ENCODE measurements around the gene SCN9A. TPM values are rescaled to one million over a fixed set of nuclear protein-coding genes. Genes with fewer than 3 reads are reported as not detected.
"Not testable (repeated sequence)": the region's sequence is repeated elsewhere in the genome, so short reads cannot be mapped to it uniquely, and the experiment has no call there.

Gene SCN9A
- total RNA-seq, 2 donors from 2014 or later, result 0.10 TPM; not detected in 1

DNA sequence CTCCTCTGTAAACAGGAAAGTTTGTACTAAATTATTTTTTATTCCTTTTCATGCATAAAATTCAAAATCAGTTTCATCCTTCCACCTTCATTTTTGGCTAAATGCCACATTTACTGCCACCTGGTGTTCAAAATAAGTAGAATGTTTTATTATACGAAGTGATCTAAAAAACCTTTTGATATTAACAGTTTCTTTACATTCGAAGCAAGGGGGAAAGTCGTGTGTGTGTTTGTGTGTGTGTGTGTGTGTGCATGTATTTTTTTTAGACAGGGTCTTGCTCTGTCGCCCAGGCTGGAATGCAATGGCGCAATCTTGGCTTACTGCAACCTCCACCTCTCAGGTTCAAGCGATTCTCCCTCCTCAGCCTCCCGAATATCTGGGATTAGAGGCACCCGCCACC lies 9.0 kb upstream of the SCN9A start:
- H3K27ac Mint-ChIP-seq, result no peak overlapping the region
- ATAC-seq, result no peak
- no peaks in the 10 kb centered on the region for H3K36me3 Mint-ChIP-seq
- H3K9me3 Mint-ChIP-seq, result no peaks in the 10 kb centered on the region
- no peak for DNase-seq (ENCODE audit: low spot score in 2 of 2)

DNA sequence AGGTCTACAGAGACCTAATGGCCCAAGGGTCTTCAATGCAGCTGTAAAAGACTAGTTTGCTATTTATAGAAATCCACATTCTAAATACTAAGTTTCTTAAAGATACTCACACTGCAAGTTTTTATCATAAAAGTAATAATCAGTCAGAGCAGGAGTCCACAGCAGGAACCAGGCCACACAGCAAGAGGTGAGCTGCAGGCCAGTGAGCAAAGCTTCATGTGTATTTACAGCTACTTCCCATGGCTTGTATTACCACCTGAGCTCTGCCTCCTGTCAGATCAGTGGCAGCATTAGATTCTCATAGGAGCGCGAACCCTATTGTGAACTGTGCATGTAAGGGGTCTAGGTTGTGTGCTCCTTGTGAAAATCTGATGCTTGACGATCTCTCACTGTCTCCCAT lies 6.7 kb upstream of the SCN9A start:
- Mint-ChIP-seq H3K27ac (no peak overlapping the region), H3K9me3 (no peaks in the 10 kb centered on the region), H3K36me3 (no peaks in the 10 kb centered on the region)
- ATAC-seq, result no peak
- no peak for DNase-seq (ENCODE audit: low spot score in 2 of 2)

DNA sequence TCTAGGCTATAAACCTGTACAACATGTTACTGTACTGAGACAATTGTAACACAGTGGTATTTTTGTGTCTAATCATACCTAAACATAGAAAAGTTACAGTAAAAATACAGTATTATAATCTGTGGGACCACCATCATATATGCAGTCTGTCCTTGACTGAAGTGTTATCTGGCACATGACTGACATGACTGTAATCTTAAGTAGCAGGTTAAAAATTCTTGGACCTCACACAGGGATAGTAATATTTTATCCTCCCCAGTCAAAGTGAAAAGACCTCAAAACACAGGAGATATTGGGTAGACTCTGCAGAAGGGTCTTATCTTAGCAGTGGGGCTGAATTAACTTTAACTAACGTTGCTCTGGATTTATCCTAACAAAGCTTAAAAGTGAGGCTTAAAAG lies 4.9 kb upstream of the SCN9A start:
- ATAC-seq (no peak), DNase-seq (ENCODE audit: low spot score in 2 of 2) (no peak)
- Mint-ChIP-seq H3K27ac (no peak overlapping the region), H3K36me3 (no peaks in the 10 kb centered on the region), H3K9me3 (no peaks in the 10 kb centered on the region)

DNA sequence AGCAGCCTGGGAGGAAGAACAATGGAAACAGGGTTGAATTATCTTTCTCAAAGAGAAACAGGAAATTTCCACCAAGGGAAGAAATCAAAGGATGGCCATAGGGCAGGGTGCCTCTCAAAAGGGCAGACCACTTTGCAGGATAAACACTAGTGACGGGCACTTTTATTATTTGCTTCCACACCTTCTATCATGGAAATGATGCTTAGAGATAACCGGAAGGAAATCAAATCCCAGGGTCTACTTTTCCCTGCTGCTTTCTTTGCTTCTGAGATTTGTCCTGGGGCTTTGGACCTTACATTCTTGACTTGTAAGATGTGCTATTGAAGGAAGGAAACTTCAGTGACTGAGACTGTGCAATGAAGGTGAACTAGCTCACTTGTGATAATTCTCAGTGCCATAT lies 1.1 kb upstream of the SCN9A start:
- no peaks in the 10 kb centered on the region for H3K9me3 Mint-ChIP-seq
- DNase-seq (ENCODE audit: low spot score in 2 of 2) (no peak), ATAC-seq (no peak)
- no peak overlapping the region for H3K27ac Mint-ChIP-seq
- H3K36me3 Mint-ChIP-seq, result no peaks in the 10 kb centered on the region

DNA sequence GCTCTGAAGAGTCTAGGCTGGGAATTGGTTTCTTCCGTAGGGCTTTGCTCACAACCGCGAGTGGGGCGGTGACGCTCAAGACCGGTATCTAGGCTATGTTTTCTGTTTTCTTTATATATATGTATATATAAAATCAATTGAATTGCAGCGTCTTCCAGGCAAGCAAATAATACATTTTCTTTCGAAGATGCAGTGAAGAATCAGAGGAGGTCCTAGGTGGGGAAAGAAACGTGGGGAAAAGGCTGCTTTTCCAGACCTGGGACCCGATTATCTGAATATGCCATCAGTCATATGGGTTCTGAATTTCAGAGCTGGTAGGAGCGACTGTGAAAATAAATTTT lies 714 bp upstream of the SCN9A start:
- no peak overlapping the region for H3K27ac Mint-ChIP-seq

DNA sequence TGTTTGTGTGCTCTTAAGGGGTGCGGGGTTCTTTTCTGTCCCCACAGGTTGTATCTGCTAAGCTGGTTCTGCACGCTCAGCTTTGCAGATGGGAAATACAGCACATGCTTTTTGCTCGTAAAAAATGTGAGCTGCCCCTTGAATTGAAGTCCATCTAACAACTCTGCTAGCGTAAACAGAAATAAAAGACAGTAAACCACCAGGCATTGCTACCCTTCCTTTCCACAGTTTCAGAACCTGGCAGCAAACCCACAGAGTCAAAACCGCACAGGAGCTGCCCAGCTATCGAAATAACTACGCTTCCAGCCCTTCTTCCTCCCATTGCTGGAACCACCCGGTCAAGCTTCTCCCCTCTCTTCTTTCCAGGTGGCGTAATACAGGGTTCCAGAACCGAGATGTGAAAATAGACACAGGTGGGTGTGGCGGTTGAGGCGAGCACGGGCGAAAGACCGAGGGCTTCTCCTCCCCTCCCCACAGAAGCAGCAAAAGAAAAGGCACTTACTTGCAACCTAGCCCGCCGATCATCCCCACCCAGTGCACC lies 479 bp downstream of the SCN9A start:
- Mint-ChIP-seq H3K27ac (no peak overlapping the region), H3K36me3 (no peaks in the 10 kb centered on the region), H3K9me3 (no peaks in the 10 kb centered on the region)
- ATAC-seq (no peak), DNase-seq (ENCODE audit: low spot score in 2 of 2) (no peak)

More for the DNA sequence above, 714 bp upstream of the SCN9A start:
- ATAC-seq (no peak), DNase-seq (ENCODE audit: low spot score in 2 of 2) (no peak)
- no peaks in the 10 kb centered on the region for H3K36me3 Mint-ChIP-seq
- H3K9me3 Mint-ChIP-seq, result no peaks in the 10 kb centered on the region

DNA sequence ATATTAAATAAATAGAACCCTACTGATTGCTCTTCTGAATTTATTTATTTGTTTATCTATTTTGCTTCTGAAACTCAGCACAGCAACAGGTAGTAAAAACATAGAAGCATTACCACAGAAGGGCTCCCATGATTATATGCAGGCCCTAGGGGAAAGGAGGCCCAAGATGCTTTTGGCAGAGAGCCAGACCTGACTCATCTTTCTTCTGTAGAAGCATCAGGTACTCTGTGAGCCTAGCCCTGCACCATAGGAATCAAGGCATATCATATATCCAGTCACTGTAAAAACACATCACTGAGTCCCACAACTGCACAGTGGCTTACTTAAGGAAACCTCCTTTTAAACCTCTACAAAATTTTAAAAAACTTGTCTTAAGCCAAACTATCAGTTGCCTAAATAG lies 1.8 kb downstream of the SCN9A start:
- ATAC-seq (no peak), DNase-seq (ENCODE audit: low spot score in 2 of 2) (no peak)
- Mint-ChIP-seq H3K27ac (no peak overlapping the region), H3K9me3 (no peaks in the 10 kb centered on the region), H3K36me3 (no peaks in the 10 kb centered on the region)

DNA sequence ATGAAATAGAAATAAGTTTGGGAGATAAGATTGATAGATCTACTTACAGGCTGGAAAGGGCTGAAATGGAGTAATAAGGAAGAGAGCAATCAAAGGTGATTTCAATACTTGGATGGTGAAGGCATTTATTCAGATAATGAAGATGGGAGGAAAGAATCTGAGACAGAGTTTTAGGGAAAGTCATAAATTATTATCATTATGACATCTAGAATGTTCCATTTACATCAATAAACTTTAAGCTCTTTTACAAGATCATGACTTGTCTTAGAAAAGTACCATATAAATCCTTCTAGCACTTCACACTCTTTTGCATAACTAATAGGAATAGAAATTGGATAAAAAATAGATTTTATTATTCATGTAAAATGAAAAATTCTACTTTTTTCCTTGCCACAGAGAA lies 2.2 kb downstream of the SCN9A start:
- H3K27ac Mint-ChIP-seq, result no peak overlapping the region
- ATAC-seq (no peak), DNase-seq (ENCODE audit: low spot score in 2 of 2) (no peak)
- H3K36me3 Mint-ChIP-seq, result no peaks in the 10 kb centered on the region
- H3K9me3 Mint-ChIP-seq, result no peaks in the 10 kb centered on the region

DNA sequence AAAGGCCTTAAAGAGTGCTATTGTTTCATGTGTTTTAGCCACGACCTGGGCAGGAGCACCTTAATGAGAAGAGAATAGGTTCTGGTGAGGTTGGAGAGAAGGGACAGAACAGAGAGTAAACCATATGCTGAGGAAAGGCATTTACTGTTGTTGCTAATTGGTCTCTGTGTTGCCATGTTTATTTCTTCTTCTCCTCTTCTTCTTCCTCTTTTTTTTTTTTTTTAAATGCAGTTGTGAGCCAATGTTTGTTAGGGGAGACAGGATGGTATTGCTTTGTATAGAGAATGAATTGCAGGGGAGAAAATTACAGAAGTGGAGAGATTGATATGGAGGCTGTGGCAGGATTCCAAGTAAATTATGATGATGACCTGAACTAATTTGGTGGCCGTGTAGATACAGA lies 2.6 kb downstream of the SCN9A start:
- ATAC-seq (no peak), DNase-seq (ENCODE audit: low spot score in 2 of 2) (no peak)
- Mint-ChIP-seq H3K36me3 (no peaks in the 10 kb centered on the region), H3K9me3 (no peaks in the 10 kb centered on the region), H3K27ac (no peak overlapping the region)

DNA sequence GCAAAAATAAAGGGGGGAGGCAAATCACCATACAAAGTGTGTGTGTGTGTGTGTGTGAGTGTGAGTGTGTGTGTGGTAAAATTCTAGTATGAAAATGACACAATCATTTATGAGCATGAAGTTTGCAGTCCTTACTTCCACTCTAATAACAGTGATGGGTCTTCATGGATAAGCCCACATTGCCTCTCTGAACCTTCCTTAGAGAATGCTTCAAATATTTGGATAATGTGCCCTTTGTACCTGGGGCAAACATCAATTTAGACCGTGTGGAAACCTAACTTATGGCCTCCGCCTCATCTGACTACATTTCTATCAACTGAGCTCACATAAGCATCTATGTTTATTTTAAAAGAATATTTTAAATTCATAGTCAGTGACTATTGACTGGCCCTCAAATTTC lies 3.7 kb downstream of the SCN9A start:
- Mint-ChIP-seq H3K27ac (no peak overlapping the region), H3K36me3 (no peaks in the 10 kb centered on the region), H3K9me3 (no peaks in the 10 kb centered on the region)
- no peak for ATAC-seq
- DNase-seq (ENCODE audit: low spot score in 2 of 2), result no peak

DNA sequence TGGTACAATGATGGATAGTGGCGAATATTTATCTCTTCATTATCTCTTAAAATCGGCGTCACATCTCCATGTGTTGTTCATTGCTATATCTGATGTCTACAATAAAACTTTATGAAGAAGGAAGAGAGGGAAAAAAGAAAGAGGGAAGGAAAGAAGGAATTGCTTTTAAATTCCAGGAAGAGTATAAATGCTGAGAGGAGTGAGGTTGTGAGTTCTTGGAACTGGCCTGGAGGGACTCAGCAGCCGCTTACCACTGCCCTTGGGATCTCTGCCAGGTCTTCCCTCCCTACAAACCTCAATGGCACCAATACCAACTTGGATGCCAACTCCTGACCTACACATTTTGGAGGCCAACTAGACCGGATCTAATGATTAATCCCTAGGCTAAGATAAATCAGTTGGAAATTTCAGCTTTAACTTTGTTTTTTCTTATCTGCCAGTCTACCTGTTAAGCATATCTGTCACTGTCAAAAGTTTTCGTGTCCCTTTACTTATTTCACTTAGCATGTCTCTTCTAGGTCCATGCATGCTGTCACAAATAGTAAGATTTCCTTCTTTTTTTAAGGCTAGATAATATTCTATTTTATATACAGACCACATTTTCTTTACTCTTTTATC lies 9.8 kb downstream of the SCN9A start:
- no peak for DNase-seq (ENCODE audit: low spot score in 2 of 2)
- no peaks in the 10 kb centered on the region for H3K36me3 Mint-ChIP-seq
- no peak overlapping the region for H3K27ac Mint-ChIP-seq
- no peaks in the 10 kb centered on the region for H3K9me3 Mint-ChIP-seq
- ATAC-seq, result no peak

DNA sequence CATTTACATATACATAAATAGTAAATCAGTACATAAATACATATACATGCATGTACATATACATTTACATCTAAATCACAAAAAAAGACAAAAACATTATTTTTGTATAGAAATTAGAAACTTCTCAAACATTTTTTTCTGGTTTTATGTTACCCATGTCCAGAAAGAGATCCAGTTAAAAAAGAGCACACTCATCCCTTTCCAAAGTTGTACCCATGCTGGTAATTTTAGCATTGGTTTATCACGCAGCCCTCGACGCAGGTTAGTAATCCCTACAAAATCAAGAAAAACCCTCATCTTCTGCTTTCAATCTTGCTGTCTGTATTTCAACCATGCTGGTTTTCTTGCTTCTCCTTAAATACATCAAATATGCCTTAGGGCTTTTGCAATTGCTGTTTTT lies 10.5 kb downstream of the SCN9A start:
- no peak for ATAC-seq
- Mint-ChIP-seq H3K36me3 (no peaks in the 10 kb centered on the region), H3K27ac (no peak overlapping the region), H3K9me3 (no peaks in the 10 kb centered on the region)
- DNase-seq (ENCODE audit: low spot score in 2 of 2), result no peak

DNA sequence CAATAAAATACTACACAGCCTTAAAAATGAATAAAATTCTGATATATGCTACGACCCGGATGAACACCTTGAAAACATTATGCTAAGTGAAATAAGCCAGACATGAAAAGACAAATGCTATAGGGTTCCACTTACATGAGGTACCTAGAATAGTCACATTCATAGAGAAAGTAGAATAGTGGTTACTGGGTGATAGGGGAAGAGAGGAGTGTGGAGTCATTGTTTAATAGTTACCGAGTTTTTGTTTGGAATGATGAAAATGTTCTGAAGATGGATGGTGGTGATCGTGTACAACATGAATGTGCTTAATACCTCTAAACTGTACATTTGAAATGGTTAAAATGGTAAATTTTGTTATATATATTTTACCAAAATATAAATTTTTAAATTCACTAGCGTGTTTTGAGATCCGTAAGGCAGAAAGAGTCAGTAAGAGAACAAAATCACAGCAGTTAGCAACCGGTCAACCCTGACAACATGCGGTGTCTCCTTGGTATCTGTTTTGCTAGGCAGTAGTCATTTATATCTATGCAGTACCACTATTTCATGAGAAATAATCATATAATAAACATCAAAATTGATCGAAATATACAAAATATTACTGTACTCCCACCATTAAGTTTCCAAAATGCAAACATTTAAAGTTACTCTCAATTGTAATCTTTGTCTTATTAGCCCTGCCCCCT lies 11.1 kb downstream of the SCN9A start:
- no peak for DNase-seq (ENCODE audit: low spot score in 2 of 2)
- Mint-ChIP-seq H3K36me3 (no peaks in the 10 kb centered on the region), H3K27ac (no peak overlapping the region), H3K9me3 (no peaks in the 10 kb centered on the region)
- no peak for ATAC-seq

DNA sequence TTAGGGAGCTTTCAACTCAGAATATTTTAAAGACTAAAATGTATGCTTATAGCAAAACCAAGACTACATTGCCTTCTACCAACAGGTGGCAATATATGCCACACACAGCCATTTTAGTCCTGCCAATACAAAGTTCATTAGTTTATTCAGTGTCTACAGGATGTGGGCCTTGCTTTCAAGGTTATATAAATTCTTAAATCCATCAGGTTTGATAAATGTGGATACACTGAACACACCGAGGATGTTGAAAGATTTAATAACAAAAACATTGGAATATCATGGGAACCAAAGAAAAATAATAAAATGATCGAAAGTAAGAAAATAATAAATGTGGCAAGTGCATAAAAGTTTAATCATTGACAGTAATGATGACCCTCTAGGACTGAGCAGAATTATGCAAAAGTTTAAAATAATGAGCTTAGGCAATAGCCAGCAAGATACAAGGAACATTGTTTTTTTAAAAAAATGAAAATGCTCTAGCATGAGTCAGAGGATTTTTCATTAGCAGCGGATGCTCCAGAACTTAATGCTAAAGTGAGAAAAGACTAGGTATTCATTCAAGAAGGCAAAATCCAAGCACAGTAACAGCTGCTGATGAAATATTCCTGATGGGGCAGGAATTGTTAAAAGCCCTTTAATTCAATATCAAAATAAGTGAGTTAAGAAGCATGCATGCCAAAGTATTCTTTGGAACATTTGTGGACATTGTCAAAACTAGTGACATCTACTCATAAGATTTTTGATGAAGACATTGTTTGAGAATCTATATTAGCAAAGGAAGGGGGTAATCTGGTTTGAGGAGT lies 14.2 kb downstream of the SCN9A start:
- Mint-ChIP-seq H3K27ac (no peak overlapping the region), H3K36me3 (no peaks in the 10 kb centered on the region), H3K9me3 (no peaks in the 10 kb centered on the region)
- no peak for DNase-seq (ENCODE audit: low spot score in 2 of 2)
- no peak for ATAC-seq

DNA sequence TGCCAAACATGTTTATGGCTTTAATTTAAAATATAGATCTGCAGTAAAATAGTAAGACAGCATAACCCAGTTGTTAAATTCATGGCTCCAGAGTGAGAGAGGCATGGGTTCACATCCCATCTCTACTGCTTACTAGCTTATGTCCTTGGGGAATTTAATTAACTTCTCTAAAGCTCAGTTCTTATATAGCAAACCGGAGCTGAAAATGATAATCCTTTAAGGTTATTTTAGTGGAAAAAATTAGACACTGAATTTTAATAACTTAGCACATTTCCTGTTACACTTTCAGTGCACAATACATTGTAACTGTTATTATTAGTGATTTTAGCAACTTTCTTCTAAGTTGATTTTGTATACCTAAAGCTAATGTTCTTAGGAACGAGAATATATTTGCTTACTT lies 14.8 kb downstream of the SCN9A start:
- Mint-ChIP-seq H3K27ac (no peak overlapping the region), H3K36me3 (no peaks in the 10 kb centered on the region), H3K9me3 (no peaks in the 10 kb centered on the region)
- ATAC-seq (no peak), DNase-seq (ENCODE audit: low spot score in 2 of 2) (no peak)

DNA sequence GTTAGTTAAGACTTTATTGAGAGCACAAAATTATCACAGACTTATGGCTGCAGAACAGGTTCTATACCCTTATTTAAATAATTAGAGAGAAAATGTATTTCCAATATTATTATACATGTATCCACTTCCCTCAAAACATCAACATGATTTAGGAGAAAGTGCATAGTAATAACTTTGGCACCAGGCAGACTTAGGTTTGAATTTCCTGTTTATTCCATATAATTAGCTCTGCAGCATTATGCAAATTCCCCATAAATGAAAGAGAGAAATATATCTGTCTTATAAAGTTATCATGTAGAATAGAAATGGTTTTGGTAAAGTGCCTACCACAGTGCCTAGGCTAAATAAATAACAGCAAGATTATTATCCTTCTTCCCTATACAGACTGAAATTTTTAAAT lies 15.3 kb downstream of the SCN9A start:
- Mint-ChIP-seq H3K36me3 (no peaks in the 10 kb centered on the region), H3K27ac (no peak overlapping the region), H3K9me3 (no peaks in the 10 kb centered on the region)
- DNase-seq (ENCODE audit: low spot score in 2 of 2), result no peak
- ATAC-seq, result no peak

DNA sequence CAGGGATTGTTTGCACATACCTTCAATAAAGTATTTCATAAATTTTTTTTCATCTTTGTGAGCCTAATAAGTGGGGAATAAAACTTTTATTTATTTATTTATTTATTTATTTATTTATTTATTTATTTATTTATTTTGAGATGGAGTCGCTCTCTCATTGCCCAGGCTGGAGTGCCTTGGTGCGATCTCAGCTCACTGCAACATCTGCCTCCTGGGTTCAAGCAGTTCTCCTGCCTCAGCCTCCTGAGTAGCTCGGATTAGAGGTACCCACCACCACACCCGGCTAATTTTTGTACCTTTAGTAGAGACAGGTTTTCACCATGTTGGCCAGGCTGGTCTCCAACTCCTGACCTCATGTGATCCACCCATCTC lies 17.8 kb downstream of the SCN9A start:
- not testable (repeated sequence) for H3K36me3 Mint-ChIP-seq; DNase-seq (ENCODE audit: low spot score in 2 of 2); ATAC-seq; H3K9me3 Mint-ChIP-seq; H3K27ac Mint-ChIP-seq
